Neural cell (in vitro differentiated cells): ENCODE measurements around the gene DNER. TPM values are rescaled to one million over a fixed set of nuclear protein-coding genes. Genes with fewer than 3 reads are reported as not detected.

ENCODE experiments used
- H2AFZ ChIP-seq: fragments of 200-600, 300-800 bp; sonication (generic), shearing (Covaris generic); 2 replicates; pipeline ENCODE4 v1.6.0; 2014; ENCODE audit warnings: low read depth, mild to moderate bottlenecking, antibody characterized with exemption, low read length, moderate library complexity
- H3F3A ChIP-seq: fragments of 200-600 bp; shearing (Covaris generic); 2 replicates; pipeline ENCODE4 v1.6.1; 2016; ENCODE audit warnings: mild to moderate bottlenecking, moderate library complexity, mixed read lengths, antibody characterized with exemption, low read length; ENCODE audit not compliant: insufficient read depth, poor library complexity, severe bottlenecking
- H3K27ac ChIP-seq: fragments of 200-600, 300-800 bp; sonication (generic), shearing (Covaris generic); 2 replicates; pipeline ENCODE4 v1.5.1; 2014; ENCODE audit warnings: mild to moderate bottlenecking, low read length, moderate library complexity
- H3K27me3 ChIP-seq: fragments of 300-800, 200-600 bp; sonication (generic), shearing (Covaris generic); 2 replicates; pipeline ENCODE4 v1.6.0; 2014; ENCODE audit warnings: mild to moderate bottlenecking, low read depth, low read length, moderate library complexity; ENCODE audit not compliant: insufficient read depth
- H3K36me3 ChIP-seq: fragments of 300-800, 200-600 bp; sonication (generic), shearing (Covaris generic); 2 replicates; pipeline ENCODE4 v1.5.1; 2014; ENCODE audit warnings: mild to moderate bottlenecking, antibody characterized with exemption, low read length, moderate library complexity; ENCODE audit not compliant: insufficient read depth
- H3K4me2 ChIP-seq: fragments of 300-800, 200-600 bp; sonication (generic), shearing (Covaris generic); 2 replicates; pipeline ENCODE4 v1.6.0; 2014; ENCODE audit warnings: mild to moderate bottlenecking, low read length
- H3K4me3 ChIP-seq: fragments of 300-800, 200-600 bp; sonication (generic), shearing (Covaris generic); 2 replicates; pipeline ENCODE4 v1.5.1; 2014; ENCODE audit warnings: mild to moderate bottlenecking, low read length, moderate library complexity
- H3K79me2 ChIP-seq: fragments of 200-600 bp; shearing (Covaris generic); replicated peaks from 2 replicates; pipeline ENCODE4 v1.6.0; 2014; ENCODE audit warnings: mild to moderate bottlenecking, low read length, moderate library complexity; ENCODE audit not compliant: insufficient read depth
- H3K9ac ChIP-seq: fragments of 300-800, 200-600 bp; sonication (generic), shearing (Covaris generic); 2 replicates; pipeline ENCODE4 v1.6.1; 2016; ENCODE audit warnings: mild to moderate bottlenecking, low read length, mixed read lengths
- H3K9me2 ChIP-seq: fragments of 200-600 bp; shearing (Covaris generic); 2 replicates; pipeline ENCODE4 v1.6.1; 2016; ENCODE audit warnings: mild to moderate bottlenecking, low read length, mixed read lengths; ENCODE audit not compliant: insufficient read depth
- H3K9me3 ChIP-seq: fragments of 200-600, 300-800 bp; sonication (generic), shearing (Covaris generic); 2 replicates; pipeline ENCODE4 v1.6.1; 2016; ENCODE audit warnings: mild to moderate bottlenecking, mixed run types, low read length, moderate library complexity, mixed read lengths
- H4K20me1 ChIP-seq: fragments of 200-600 bp; shearing (Covaris generic); 2 replicates; pipeline ENCODE4 v1.6.1; 2016; ENCODE audit warnings: mild to moderate bottlenecking, mixed run types; ENCODE audit not compliant: insufficient read depth
- EP300 ChIP-seq: fragments of 450-650 bp; conservative IDR thresholded peaks from 2 replicates; pipeline ENCODE4 v1.6.1; 2014; ENCODE audit warnings: antibody characterized with exemption, mild to moderate bottlenecking, moderate library complexity; ENCODE audit not compliant: poor library complexity, severe bottlenecking
- EZH2 ChIP-seq: fragments of 200-600, 300-800 bp; shearing (Covaris generic), sonication (generic); IDR thresholded peaks from 2 replicates; pipeline ENCODE4 v1.6.1; 2014; ENCODE audit warnings: antibody characterized with exemption, low read length, borderline replicate concordance, mild to moderate bottlenecking; ENCODE audit not compliant: insufficient read depth, poor library complexity, severe bottlenecking
- MXI1 ChIP-seq: fragments of 450-650 bp; conservative IDR thresholded peaks from 2 replicates; pipeline ENCODE4 v1.6.1; 2014; ENCODE audit warnings: antibody characterized with exemption, mild to moderate bottlenecking; ENCODE audit not compliant: poor library complexity, severe bottlenecking
- POLR2AphosphoS5 ChIP-seq: IDR thresholded peaks from 2 replicates; pipeline ENCODE4 v1.6.1; 2012
- RAD21 ChIP-seq: fragments of 450-650 bp; conservative IDR thresholded peaks from 2 replicates; pipeline ENCODE4 v1.6.1; 2014; ENCODE audit warnings: antibody characterized with exemption, mild to moderate bottlenecking, moderate library complexity
- SMC3 ChIP-seq: fragments of 450-650 bp; conservative IDR thresholded peaks from 2 replicates; pipeline ENCODE4 v1.6.1; 2014; ENCODE audit warnings: antibody characterized with exemption, mild to moderate bottlenecking, moderate library complexity; ENCODE audit not compliant: poor library complexity
- TAF1 ChIP-seq: IDR thresholded peaks from 2 replicates; pipeline ENCODE4 v1.6.1; 2012; ENCODE audit warnings: low read depth
- polyA plus RNA-seq: library from polyadenylated mRNA; depleted of rRNA; stranded (reverse); fragments of >200 nt; gene quantifications from 2 replicates; pipeline ENCODE4 v1.2.3, GENCODE V29; 2014
- TF ChIP-seq, protein P1 (sequence below): IDR thresholded peaks from 2 replicates; pipeline ENCODE4 v1.6.1; 2012; ENCODE audit warnings: borderline replicate concordance
- TF ChIP-seq, protein P2 (sequence below): fragments of 450-650 bp; IDR thresholded peaks from 2 replicates; pipeline ENCODE4 v1.5.1; 2014; ENCODE audit warnings: antibody characterized with exemption, mild to moderate bottlenecking, moderate library complexity; ENCODE audit not compliant: poor library complexity, severe bottlenecking

Gene DNER
- polyA plus RNA-seq, 1 donor from 2014 or later, result 310 TPM

DNA sequence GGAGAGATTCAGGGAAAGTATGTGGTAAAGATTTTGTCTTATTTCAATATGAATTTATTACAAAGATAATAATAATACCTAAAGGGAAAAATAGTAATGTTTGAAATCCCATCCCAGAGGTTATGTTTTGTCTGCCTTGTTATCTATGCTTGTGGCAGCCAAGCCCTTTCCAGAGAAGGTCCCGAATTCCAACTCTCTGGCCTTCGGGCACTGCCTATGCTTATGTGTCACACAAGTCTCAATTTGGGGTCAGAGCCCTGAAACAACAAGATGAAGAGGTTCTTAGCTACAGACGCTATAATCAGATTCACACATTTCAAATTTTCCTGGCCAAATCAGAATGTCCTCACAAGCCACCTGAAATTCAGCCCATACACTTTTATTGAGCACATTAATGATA lies 59.9 kb downstream of the DNER start:
- no peak overlapping the region for H2AFZ ChIP-seq
- H3K79me2 ChIP-seq, result peaks cover 9% of the 10 kb centered on the region
- TF ChIP-seq SMC3 (no peak), POLR2AphosphoS5 (no peak), TAF1 (no peak), RAD21 (no peak), MXI1 (no peak), EZH2 (no peak), EP300 (no peak)
- TF ChIP-seq, protein P1, sequence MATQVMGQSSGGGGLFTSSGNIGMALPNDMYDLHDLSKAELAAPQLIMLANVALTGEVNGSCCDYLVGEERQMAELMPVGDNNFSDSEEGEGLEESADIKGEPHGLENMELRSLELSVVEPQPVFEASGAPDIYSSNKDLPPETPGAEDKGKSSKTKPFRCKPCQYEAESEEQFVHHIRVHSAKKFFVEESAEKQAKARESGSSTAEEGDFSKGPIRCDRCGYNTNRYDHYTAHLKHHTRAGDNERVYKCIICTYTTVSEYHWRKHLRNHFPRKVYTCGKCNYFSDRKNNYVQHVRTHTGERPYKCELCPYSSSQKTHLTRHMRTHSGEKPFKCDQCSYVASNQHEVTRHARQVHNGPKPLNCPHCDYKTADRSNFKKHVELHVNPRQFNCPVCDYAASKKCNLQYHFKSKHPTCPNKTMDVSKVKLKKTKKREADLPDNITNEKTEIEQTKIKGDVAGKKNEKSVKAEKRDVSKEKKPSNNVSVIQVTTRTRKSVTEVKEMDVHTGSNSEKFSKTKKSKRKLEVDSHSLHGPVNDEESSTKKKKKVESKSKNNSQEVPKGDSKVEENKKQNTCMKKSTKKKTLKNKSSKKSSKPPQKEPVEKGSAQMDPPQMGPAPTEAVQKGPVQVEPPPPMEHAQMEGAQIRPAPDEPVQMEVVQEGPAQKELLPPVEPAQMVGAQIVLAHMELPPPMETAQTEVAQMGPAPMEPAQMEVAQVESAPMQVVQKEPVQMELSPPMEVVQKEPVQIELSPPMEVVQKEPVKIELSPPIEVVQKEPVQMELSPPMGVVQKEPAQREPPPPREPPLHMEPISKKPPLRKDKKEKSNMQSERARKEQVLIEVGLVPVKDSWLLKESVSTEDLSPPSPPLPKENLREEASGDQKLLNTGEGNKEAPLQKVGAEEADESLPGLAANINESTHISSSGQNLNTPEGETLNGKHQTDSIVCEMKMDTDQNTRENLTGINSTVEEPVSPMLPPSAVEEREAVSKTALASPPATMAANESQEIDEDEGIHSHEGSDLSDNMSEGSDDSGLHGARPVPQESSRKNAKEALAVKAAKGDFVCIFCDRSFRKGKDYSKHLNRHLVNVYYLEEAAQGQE, result no peak
- TF ChIP-seq, protein P2, sequence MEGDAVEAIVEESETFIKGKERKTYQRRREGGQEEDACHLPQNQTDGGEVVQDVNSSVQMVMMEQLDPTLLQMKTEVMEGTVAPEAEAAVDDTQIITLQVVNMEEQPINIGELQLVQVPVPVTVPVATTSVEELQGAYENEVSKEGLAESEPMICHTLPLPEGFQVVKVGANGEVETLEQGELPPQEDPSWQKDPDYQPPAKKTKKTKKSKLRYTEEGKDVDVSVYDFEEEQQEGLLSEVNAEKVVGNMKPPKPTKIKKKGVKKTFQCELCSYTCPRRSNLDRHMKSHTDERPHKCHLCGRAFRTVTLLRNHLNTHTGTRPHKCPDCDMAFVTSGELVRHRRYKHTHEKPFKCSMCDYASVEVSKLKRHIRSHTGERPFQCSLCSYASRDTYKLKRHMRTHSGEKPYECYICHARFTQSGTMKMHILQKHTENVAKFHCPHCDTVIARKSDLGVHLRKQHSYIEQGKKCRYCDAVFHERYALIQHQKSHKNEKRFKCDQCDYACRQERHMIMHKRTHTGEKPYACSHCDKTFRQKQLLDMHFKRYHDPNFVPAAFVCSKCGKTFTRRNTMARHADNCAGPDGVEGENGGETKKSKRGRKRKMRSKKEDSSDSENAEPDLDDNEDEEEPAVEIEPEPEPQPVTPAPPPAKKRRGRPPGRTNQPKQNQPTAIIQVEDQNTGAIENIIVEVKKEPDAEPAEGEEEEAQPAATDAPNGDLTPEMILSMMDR, result no peak
- H4K20me1 ChIP-seq, result no peaks in the 10 kb centered on the region
- no peak overlapping the region for H3K9ac ChIP-seq
- no peaks in the 10 kb centered on the region for H3K27me3 ChIP-seq
- no peaks in the 10 kb centered on the region for H3F3A ChIP-seq
- no peak overlapping the region for H3K4me3 ChIP-seq
- H3K36me3 ChIP-seq, result no peaks in the 10 kb centered on the region
- no peak overlapping the region for H3K27ac ChIP-seq
- no peaks in the 10 kb centered on the region for H3K9me2 ChIP-seq
- no peak overlapping the region for H3K4me2 ChIP-seq
- no peaks in the 10 kb centered on the region for H3K9me3 ChIP-seq

DNA sequence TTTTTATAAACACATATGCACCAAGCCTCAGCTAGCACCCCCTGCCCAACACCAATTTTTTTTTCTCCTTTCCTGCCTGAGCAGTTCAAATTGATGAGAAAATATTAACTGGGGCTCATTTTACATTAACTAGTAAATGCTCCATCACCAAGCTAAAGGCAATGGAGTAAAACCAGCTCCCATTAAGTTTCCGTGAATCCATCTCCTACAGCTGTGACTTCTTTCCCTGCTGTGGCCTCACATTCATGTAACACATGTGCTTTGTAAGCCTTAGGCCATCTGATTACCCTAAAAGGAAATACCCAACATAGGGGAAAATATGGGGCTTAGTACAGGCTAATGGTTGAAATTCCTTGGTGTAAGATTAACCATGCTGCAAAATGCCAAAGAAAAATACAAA lies 60.8 kb downstream of the DNER start:
- H3K79me2 ChIP-seq, result peaks cover 9% of the 10 kb centered on the region
- H3K27ac ChIP-seq, result peak overlapping the region; percentile 48
- no peak overlapping the region for H3K4me3 ChIP-seq
- no peak overlapping the region for H3K9ac ChIP-seq
- no peak overlapping the region for H3K4me2 ChIP-seq
- no peaks in the 10 kb centered on the region for H3K9me2 ChIP-seq
- H3K27me3 ChIP-seq, result no peaks in the 10 kb centered on the region
- H2AFZ ChIP-seq, result no peak overlapping the region
- no peaks in the 10 kb centered on the region for H4K20me1 ChIP-seq
- H3K36me3 ChIP-seq, result no peaks in the 10 kb centered on the region
- no peaks in the 10 kb centered on the region for H3K9me3 ChIP-seq
- no peaks in the 10 kb centered on the region for H3F3A ChIP-seq
- TF ChIP-seq, protein P1, result no peak
- TF ChIP-seq, protein P2, result no peak
- TF ChIP-seq POLR2AphosphoS5 (no peak), EZH2 (no peak), EP300 (no peak), TAF1 (no peak), RAD21 (no peak), SMC3 (no peak), MXI1 (no peak)
